Measurements from ENCODE around the gene EGR1.

The EGR1 gene

DNA sequence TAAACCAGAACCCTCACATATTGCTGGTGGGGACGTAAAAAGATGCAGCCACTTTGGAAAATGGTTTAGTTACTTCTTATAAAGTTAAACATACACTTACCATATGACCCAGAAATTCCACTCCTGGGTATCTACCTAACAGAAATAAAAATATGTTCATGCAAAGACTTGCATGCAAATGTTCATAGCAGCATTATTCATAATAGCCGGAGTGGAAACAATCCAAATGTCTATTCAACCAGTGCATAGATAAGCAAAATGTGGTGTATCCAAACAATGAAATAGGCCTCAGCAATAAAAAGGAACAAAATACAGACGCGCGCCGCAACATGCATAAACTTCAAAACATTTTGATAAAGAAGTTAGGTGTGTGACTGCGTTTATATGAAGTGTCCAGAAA, 11.6 kb downstream of the EGR1 start:
- FAIRE-seq (no peak), DNase-seq (ENCODE audit: insufficient read length, low spot score) (no peak)
- no peak for TF ChIP-seq TAF1 (IDR thresholded peaks at IDR 0.05; ENCODE audit: low read depth, low read length)
- TF ChIP-seq POLR2A (IDR thresholded peaks at IDR 0.05; ENCODE audit: low read depth, low read length), result no peak
- no peak for TF ChIP-seq SPI1 (IDR thresholded peaks at IDR 0.05; ENCODE audit: low read depth, low read length)
- TF ChIP-seq POU2F2 (IDR thresholded peaks at IDR 0.05; ENCODE audit: low read depth, low read length), result no peak
- TF ChIP-seq PAX5 (IDR thresholded peaks at IDR 0.05; ENCODE audit: insufficient read depth, low read length, severe bottlenecking), result no peak
- TF ChIP-seq POLR2AphosphoS5 (IDR thresholded peaks at IDR 0.05; ENCODE audit: low read depth, low read length), result no peak

GRCh38 chr5:138482638-138483037, 17.4 kb downstream of the EGR1 start:
- TF ChIP-seq TAF1 (IDR thresholded peaks at IDR 0.05; ENCODE audit: low read depth, low read length), result no peak
- TF ChIP-seq POLR2A (IDR thresholded peaks at IDR 0.05; ENCODE audit: low read depth, low read length), result no peak
- TF ChIP-seq POLR2AphosphoS5 (IDR thresholded peaks at IDR 0.05; ENCODE audit: low read depth, low read length), result no peak
- no peak for TF ChIP-seq SPI1 (IDR thresholded peaks at IDR 0.05; ENCODE audit: low read depth, low read length)
- no peak for TF ChIP-seq PAX5 (IDR thresholded peaks at IDR 0.05; ENCODE audit: insufficient read depth, low read length, severe bottlenecking)
- TF ChIP-seq POU2F2 (IDR thresholded peaks at IDR 0.05; ENCODE audit: low read depth, low read length), result no peak
- DNase-seq (ENCODE audit: insufficient read length, low spot score), result no peak
- FAIRE-seq, result no peak

GRCh38 chr5:138488481-138488945, 23.2 kb downstream of the EGR1 start:
- FAIRE-seq (no peak), DNase-seq (ENCODE audit: insufficient read length, low spot score) (no peak)
- no peak for TF ChIP-seq POU2F2 (IDR thresholded peaks at IDR 0.05; ENCODE audit: low read depth, low read length)
- TF ChIP-seq PAX5 (IDR thresholded peaks at IDR 0.05; ENCODE audit: insufficient read depth, low read length, severe bottlenecking), result no peak
- no peak for TF ChIP-seq POLR2A (IDR thresholded peaks at IDR 0.05; ENCODE audit: low read depth, low read length)
- no peak for TF ChIP-seq POLR2AphosphoS5 (IDR thresholded peaks at IDR 0.05; ENCODE audit: low read depth, low read length)
- no peak for TF ChIP-seq SPI1 (IDR thresholded peaks at IDR 0.05; ENCODE audit: low read depth, low read length)
- no peak for TF ChIP-seq TAF1 (IDR thresholded peaks at IDR 0.05; ENCODE audit: low read depth, low read length)

- FAIRE-seq, result no peak
- TF ChIP-seq POLR2A (IDR thresholded peaks at IDR 0.05; ENCODE audit: low read depth, low read length) (no peak), POLR2AphosphoS5 (IDR thresholded peaks at IDR 0.05; ENCODE audit: low read depth, low read length) (no peak), TAF1 (IDR thresholded peaks at IDR 0.05; ENCODE audit: low read depth, low read length) (no peak), POU2F2 (IDR thresholded peaks at IDR 0.05; ENCODE audit: low read depth, low read length) (no peak), SPI1 (IDR thresholded peaks at IDR 0.05; ENCODE audit: low read depth, low read length) (no peak), PAX5 (IDR thresholded peaks at IDR 0.05; ENCODE audit: insufficient read depth, low read length, severe bottlenecking) (no peak)
- no peak for DNase-seq (ENCODE audit: insufficient read length, low spot score)
Observed at GRCh38 chr5:138489683-138490061, 24.4 kb downstream of the EGR1 start.

DNA sequence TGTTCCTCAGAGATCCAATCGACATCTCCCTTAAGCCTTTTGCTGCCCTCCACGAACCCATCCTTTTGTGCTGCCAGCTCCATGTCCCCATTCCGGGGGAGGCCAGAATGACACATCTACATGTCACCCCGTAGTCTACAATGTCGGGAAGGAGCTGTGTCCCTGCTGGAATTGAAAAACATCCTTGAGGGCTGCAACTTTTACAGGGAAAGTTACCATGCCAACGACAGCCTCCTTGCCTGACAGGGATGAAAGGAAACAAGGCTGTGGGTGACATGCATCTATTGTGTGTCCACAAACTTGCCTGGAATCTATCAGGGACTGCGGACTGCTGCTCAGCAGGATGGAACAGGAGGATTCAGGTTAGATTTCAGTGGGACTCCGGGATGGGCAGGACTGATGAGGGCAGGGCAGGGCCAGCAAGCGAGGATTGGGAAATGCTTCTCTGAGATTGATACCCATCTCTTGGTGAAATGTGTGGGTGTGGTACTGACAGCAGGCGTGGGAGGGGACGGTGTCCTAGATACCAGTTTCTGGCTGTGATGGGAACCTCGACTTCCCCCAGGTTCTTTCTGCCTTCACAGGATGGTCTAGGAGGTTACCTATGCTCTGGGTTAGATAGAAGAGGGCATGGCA, 25.5 kb downstream of the EGR1 start:
- TF ChIP-seq POLR2AphosphoS5 (IDR thresholded peaks at IDR 0.05; ENCODE audit: low read depth, low read length) (no peak), PAX5 (IDR thresholded peaks at IDR 0.05; ENCODE audit: insufficient read depth, low read length, severe bottlenecking) (no peak), POU2F2 (IDR thresholded peaks at IDR 0.05; ENCODE audit: low read depth, low read length) (no peak), SPI1 (IDR thresholded peaks at IDR 0.05; ENCODE audit: low read depth, low read length) (no peak), TAF1 (IDR thresholded peaks at IDR 0.05; ENCODE audit: low read depth, low read length) (no peak), POLR2A (IDR thresholded peaks at IDR 0.05; ENCODE audit: low read depth, low read length) (no peak)
- FAIRE-seq, result no peak
- no peak for DNase-seq (ENCODE audit: insufficient read length, low spot score)

- no peak for FAIRE-seq
Observed at GRCh38 chr5:138491284-138491648, 26.0 kb downstream of the EGR1 start.

GRCh38 chr5:138491669-138492559, 26.6 kb downstream of the EGR1 start:
- peak; percentile 90 for FAIRE-seq
- 0 out of 2 replicates have a peak, but pooled peaks have one; percentile 24 for TF ChIP-seq SPI1 (IDR thresholded peaks at IDR 0.05; ENCODE audit: low read depth, low read length)
- TF ChIP-seq POLR2A (IDR thresholded peaks at IDR 0.05; ENCODE audit: low read depth, low read length), result no peak
- TF ChIP-seq PAX5 (IDR thresholded peaks at IDR 0.05; ENCODE audit: insufficient read depth, low read length, severe bottlenecking), result no peak
- no peak for TF ChIP-seq POLR2AphosphoS5 (IDR thresholded peaks at IDR 0.05; ENCODE audit: low read depth, low read length)
- peak; percentile 96 for DNase-seq (ENCODE audit: insufficient read length, low spot score)

More at GRCh38 chr5:138491284-138491648, 26.0 kb downstream of the EGR1 start:
- no peak for DNase-seq (ENCODE audit: insufficient read length, low spot score)
- no peak for TF ChIP-seq SPI1 (IDR thresholded peaks at IDR 0.05; ENCODE audit: low read depth, low read length)

DNA sequence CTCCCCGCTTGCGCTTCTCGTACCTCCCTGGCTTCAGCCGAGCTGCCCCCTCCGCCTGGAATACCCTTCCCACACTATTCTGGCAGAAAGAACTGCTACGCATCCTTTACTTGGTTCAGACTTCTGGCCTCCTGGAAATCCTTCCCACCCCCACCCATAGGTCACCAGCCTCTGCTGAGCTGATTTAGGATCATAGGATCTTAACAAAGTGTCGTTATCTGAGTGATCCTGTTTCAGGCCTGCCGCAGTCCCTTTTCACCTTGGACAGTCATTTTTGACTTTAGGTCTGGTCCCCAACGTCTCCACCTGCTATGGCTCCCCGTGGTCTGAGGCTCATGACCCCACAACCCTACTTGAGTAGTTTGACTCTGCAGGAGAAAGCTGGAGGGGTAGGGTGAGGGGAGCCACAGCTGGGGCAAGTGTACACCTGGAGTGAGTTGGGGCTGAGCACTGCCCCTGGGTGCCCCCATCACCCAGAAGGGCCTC, 27.3 kb downstream of the EGR1 start:
- no peak for TF ChIP-seq POLR2A (IDR thresholded peaks at IDR 0.05; ENCODE audit: low read depth, low read length)
- TF ChIP-seq SPI1 (IDR thresholded peaks at IDR 0.05; ENCODE audit: low read depth, low read length), result no peak
- no peak for TF ChIP-seq TAF1 (IDR thresholded peaks at IDR 0.05; ENCODE audit: low read depth, low read length)
- FAIRE-seq (no peak), DNase-seq (ENCODE audit: insufficient read length, low spot score) (no peak)

DNA sequence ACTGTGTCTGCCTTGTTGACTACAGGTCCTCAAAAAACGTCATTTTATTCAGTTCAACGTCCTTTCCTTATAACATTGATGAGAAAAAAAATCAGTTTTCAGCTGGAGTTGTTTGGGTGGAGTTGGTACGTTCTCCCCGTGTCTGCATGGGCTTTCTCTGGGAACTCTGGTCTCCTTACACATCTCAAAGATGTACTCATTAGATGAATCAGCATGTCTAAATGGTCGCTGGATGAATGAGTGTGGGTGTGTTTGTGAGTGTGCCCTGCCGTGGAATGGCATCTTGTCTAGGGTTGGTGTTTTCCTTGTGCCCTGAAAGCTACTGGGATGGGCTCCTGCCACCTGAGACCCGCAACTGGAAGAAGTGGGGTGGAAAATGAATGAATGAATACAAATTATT, 30.1 kb downstream of the EGR1 start:
- FAIRE-seq, result no peak
- DNase-seq (ENCODE audit: insufficient read length, low spot score), result no peak
- TF ChIP-seq TAF1 (IDR thresholded peaks at IDR 0.05; ENCODE audit: low read depth, low read length), result no peak
- TF ChIP-seq POLR2A (IDR thresholded peaks at IDR 0.05; ENCODE audit: low read depth, low read length), result no peak
- TF ChIP-seq POU2F2 (IDR thresholded peaks at IDR 0.05; ENCODE audit: low read depth, low read length), result no peak
- no peak for TF ChIP-seq PAX5 (IDR thresholded peaks at IDR 0.05; ENCODE audit: insufficient read depth, low read length, severe bottlenecking)
- no peak for TF ChIP-seq POLR2AphosphoS5 (IDR thresholded peaks at IDR 0.05; ENCODE audit: low read depth, low read length)
- no peak for TF ChIP-seq SPI1 (IDR thresholded peaks at IDR 0.05; ENCODE audit: low read depth, low read length)
